Fibroblast of skin of scalp (primary cell): ENCODE data around the gene KRT5.

Source experiments
- DNase-seq: peaks from one replicate; pipeline ENCODE4 v3.0.0-alpha.2; 2013

Gene KRT5

DNA sequence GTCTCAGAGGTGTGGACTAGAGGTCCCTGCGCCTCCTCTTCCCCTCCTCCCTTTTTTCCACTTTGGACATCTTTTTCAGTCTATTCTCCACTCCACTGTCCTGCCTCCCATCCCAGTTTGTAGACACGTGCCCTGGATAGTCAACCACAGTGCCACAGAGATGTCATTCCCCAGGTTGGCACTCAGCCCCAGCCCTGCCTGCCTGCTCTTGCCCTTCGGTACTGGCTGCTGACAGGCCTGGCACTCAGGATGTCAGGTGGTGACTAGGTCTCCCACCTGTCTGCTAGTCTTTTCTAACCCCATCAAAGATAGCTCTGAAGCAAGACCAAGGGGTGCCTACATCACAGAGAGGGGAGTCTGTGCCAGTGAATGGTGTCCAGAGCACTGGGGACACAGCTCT, 16.9 kb upstream of the KRT5 start:
- no peak for DNase-seq

GRCh38 chr12:52535574-52535973, 15.4 kb upstream of the KRT5 start:
- no peak for DNase-seq

- DNase-seq: no peak
These were observed 14.3 kb upstream of the KRT5 start for GRCh38 chr12:52534482-52534881.

GRCh38 chr12:52533686-52534470, 13.7 kb upstream of the KRT5 start:
- DNase-seq: no peak

DNA sequence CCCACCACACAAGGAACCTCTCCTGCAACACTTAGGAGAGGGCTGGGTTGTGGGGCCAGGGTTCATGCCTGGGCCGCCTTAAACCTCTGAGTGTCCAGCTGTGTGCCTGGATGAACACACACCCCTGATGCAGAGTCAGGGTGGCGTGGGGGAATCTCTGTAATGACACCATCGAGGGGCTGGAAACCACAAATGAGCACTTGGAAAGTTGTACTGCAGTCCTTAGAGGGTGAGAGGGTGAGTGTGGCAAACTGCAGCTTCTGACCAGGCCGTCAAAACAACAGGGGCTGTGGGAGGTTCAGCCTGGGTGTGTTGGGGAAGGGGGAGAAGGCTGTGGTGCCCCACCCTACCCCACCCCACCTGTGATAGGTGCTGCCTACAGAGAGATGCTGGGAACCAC, 12.4 kb upstream of the KRT5 start:
- no peak for DNase-seq

DNA sequence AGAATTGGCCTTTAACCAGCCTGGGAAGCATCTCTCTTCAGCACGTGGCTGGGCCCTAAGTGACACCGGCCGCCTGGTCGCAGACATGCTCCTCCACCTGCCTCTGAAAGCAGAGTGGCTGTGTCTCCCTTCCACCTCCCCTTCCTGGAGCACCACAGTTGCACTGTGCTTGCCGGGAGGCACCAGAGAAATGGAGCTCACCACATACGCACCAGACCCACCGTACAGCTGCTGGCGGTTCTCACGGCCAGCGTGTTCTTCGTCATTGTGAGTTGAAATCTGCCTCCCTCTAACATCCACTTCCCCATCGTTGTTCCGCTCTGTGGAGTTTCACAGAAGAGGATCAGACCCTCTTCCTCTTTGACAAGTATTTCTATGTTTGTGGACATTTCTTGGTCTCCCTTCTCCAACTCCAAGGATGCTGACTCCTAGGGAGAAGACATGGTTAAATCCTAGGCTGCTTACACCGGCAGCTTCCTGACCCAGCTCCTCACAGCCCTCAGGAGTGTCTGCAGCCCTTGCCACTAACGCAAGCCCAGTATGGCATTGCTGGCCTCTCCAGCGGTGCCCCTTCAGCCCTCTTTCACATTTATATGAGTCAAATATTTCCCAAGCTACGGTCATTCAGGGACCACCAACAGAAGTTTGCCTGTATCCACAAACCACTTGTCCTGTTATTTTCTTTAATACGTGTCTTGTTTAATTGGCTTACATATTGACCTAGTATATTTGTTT, 11.5 kb upstream of the KRT5 start:
- no peak for DNase-seq

GRCh38 chr12:52530905-52531304, 10.7 kb upstream of the KRT5 start:
- DNase-seq: no peak

DNA sequence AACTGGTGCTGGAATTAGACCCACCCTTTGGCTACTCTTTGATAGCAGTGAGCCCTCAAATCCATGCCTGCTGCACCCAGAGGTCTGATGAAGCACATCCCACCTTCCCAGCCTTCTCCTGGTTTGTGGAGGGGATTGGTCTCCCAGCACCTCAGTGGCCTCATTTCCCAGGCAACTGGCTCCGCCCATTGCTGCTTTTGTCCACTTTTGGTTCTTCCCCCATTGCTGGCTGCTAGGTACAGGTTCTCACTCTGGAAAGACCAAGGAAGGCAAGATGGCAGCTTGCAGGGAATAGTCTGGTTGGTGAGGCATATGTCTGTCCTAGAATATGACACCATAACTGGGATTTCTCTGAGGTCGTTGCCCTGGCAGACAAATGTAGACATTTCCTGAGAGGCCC, 10.2 kb upstream of the KRT5 start:
- no peak for DNase-seq

- no peak for DNase-seq
These were observed 9.7 kb upstream of the KRT5 start for GRCh38 chr12:52529846-52530245.

DNA sequence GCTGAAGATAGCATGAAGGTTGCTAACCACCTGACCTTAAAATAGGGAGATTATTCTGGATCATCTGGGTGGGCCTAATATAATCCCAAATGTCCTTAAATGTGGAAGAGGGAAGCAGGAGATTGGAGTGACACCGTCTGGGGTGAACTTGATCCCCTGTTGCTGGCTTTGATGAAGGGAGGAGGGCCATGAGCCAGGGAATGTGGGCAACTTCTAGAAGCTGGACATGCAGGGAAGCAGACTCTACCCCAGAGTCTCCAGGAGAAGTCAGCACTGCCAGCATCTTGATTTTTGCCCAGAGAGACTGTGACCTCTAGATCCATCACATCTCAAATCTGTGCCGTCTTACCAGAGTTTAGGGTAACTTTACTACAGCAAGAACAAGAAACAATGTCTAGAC, 9.2 kb upstream of the KRT5 start:
- no peak for DNase-seq

- no peak for DNase-seq
These were observed 8.5 kb upstream of the KRT5 start for GRCh38 chr12:52528641-52529143.

DNA sequence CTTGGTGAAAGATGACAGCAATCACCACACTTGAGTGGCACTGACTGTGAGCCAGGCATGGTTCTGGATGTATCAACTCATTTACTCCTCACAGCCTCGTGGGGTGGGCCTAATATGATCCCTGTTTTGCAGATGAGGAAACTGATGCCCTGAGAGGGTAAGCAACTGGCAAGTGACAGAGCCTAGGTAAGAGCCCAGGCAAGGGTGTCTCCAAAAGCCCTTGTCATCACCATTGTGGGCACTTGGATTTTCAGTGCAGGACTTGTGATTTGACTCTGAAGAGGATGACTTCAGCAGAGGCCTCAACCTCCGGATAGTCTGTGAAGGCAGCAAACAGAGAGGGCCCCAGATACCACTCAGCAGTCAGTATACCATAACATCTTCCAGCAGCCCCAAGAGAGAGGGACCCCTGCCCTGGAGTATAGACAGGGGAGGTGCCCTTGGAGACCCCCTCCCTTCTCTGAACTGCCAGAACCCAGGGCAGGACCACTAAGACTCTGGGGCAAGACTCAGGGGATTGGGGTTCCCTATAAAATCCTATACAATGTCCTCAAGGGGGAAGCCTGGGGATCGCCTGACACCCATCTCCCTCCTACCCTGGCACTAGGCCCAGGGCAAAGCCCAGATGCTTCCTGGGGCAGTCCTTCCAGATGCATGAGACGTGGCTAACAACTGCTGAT, 7.1 kb upstream of the KRT5 start:
- DNase-seq: no peak

DNA sequence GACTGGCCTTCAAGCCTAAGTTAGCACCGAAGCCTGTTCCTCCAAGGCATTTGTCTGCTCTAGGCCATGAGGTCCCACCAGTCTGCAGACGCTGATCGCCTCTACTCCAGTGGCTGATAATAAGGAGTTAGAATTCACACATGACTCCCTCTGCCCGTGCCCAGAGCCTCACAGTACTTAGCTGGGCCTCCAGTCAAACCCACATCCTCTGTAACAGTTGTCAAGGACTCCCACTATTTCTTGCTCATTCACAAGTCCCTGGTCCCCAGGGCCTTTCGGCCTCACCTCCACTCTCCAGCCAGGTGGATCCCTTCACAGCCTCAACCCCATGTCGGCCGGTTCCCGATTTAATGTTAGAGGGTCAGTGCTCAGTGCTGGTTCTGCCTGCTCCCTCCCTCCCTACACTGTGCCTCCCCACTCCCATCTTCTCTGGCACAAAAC, 6.3 kb upstream of the KRT5 start:
- DNase-seq: no peak

DNA sequence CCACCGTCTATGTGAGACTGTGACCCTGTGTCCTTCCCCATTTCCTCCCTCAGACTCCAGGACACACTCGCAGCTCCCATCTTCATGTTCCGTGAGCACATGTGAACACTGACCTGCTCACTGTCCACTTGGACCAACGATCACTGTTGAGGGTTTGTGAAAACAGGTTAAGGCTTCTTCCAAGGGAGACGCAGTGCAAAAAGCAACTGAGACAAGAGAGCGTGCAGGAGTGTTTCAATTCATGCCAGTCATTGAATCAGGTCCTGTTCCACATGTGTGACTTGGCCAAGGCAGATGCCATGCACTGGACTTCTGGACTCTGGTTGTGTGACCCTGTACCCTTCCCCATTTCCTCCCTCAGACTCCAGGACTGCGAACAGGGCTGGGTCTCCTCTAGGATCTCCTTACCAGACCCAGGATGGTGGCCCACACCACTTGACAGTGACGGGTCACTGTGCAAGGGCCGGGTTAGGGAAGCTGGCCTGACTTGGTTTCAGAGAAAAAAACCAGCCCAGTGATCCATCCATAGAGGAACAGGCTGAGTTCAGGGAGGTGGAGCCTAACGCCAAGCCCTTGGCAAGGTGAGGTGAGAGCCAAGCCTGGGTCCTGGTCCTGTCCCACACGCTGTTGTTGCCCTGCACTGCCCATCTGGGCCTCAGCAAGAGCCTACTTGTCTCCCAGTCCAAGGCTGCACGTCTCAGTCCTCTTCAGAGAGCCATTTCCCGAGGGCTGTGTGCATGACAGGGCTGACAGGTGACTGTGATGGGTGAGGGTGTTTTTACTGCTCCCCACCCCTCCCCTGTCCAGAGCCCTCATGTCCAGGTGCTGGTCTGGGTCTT, 5.7 kb upstream of the KRT5 start:
- no peak for DNase-seq

- no peak for DNase-seq
These were observed 4.9 kb upstream of the KRT5 start for GRCh38 chr12:52524898-52525591.

DNA sequence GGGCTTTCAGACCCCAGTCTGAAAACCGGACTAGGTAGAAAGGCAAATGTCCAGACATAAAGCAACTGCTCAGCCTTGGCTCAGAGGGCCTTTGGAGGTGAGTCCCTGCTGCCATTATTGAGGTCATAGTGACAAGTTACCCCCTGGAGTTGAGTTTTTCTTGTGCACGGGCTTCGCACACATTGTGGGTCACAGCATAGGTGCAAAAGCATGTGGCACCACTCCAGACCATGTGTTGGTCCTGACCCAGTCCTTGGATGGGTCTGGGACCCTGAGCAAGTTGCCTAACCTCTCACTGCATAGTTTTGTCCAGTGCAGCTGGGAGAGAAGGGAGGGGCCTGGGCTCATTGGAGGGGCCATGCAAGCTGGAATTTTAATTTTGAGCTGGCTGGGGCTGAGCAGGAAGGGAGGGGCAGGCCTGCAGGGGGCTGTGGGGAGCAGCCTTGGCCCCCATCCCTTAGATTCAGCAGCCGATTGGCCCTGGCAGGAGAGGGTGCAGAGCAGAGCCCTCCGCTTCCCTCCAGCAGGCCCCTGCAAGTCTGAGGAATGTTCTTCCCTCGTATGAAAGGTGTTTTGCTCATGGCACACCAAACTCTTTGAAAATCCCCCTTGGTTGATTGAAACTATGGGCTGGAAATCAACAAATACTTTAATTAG, 4.2 kb upstream of the KRT5 start:
- no peak for DNase-seq

GRCh38 chr12:52523824-52524223, 3.6 kb upstream of the KRT5 start:
- DNase-seq: no peak

DNA sequence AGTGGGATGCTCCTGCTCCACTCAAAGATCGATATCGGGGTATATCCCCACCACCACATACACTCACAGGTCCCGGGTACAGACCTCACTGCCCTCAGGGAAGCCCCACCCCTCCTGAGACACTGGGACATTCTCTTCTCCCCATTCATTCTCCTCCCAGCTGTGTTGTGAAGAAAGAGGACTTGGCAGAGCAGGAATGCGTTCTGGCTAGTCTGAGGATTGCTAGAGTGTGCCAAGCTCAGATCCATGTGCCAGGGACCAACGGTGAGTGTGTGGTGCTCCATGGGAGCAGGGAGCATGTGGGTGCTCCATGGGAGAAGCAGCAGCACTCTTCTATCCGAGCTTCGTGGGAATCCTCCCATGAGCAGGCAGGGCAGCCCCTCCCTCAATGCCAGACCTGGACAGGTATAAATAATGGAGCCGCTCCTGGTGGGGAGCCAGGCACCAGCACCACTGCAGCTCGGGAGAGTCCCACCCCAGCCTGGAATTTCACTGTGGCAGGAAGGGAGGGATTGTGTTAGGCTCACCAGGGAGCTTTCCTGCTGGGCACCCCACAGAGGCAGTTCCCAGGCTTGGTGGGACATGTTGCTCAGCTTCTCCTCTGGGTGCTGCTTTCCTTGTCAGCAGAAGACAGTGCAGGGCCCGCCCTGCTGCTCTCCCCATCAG, 2.3 kb upstream of the KRT5 start:
- DNase-seq: peak; percentile 55

DNA sequence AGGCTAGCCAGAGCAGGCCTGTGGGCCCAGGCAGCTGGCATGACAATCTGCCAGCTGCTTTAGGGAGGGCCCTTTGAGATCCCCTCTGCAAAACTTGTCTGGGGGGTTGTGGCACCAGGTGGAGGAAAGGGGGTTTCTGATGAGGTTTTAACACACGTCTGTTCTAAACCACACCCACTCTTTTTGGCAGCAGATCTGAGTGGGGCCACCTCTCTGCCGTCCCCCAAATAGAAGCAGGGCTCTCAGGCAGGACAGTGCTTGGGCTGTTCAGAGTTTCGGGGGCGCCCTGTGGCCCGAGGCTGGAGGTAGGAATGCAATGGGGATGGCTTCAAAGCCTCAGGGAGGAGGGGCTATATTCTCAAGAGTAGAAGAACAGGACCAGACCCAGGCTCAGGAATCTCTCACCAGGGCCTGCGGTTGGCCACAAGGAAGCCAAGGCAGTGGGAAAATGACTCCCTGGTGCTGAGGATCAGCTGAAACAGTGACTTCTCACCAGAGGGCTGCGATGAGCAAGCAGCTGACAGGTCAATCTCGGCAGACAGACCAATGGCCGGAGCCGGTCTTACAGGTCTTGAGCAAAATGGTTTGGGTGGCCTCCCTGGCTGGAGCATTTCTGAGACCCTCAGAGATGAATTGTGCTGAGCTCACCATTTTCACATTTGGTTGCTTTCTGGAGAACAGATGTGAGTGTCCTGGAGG, 1.5 kb upstream of the KRT5 start:
- DNase-seq: peak; percentile 89

DNA sequence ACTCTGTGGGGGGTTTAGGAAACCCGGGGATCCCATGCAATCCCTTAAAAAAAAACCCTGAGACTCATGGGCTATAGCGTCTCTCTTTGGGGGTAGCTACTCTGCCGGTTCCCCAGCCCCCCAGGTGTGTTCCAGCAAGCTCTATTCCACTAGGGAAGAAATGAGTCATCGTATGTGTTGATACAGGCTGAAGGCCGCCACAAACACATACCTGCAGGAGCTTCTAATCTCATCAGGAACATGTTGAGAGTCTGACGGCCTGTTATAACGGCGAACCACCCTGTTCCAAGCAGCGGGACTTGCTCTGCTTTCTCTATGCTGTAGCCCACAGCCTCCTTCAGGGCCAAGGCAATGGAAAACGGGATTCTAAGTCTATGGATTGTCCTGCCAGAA, 977 bp upstream of the KRT5 start:
- peak; percentile 34 for DNase-seq
